Measurements from ENCODE around the gene MYO9B.

MYO9B gene

GRCh38 chr19:17114414-17114831 lies 38.8 kb downstream of the MYO9B start:
- TF ChIP-seq REST (IDR thresholded peaks at IDR 0.05; ENCODE audit: insufficient read depth in 1 of 2, low read depth in 2 of 2, low read length in 2 of 2) (no peak), POLR2AphosphoS5 (IDR thresholded peaks at IDR 0.05; ENCODE audit: low read depth, low read length) (no peak), SIN3A (IDR thresholded peaks at IDR 0.05; ENCODE audit: borderline replicate concordance, insufficient read depth, low read length) (no peak), FOXP2 (optimal IDR thresholded peaks at IDR 0.05; ENCODE audit: borderline replicate concordance, extremely low read depth, extremely low read length, insufficient read depth) (no peak), TAF1 (IDR thresholded peaks at IDR 0.05; ENCODE audit: borderline replicate concordance, insufficient read depth, low read length) (no peak)

DNA sequence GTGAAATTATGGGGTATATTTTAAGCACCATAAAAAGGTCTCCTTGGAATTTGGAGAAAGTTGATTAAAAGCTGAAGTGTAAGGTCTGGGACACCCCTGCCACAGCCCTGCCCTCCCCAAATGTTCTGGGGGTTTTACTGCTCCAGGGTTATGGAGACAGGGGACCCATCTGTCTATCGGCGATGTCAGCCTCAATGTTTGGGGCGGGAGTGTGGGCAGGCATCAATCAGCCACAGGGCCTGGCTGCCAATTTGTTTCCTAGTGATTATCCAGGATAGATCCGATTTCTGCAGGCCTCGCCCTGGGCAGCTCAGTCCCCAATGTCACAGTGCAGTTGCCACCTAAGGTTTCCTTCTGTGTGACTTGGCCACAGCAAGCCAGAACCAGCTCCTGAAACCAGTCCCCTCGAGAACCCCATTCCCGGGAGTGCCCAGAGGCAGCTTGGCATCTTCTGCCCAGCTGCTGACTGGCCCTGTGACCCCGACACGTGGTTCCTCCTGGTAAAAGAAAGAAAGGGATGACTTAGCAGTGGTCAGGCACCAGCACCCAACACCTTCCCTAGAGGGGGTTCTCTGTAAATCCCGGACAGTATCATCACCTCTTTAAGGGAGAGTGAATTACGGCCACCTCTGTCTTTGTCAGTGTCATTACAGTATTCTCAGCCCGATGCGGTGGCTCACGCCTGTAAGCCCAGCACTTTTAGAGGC lies 41.6 kb downstream of the MYO9B start:
- TF ChIP-seq POLR2AphosphoS5 (IDR thresholded peaks at IDR 0.05; ENCODE audit: low read depth, low read length) = no peak
- TF ChIP-seq FOXP2 (optimal IDR thresholded peaks at IDR 0.05; ENCODE audit: borderline replicate concordance, extremely low read depth, extremely low read length, insufficient read depth) = no peak
- TF ChIP-seq TAF1 (IDR thresholded peaks at IDR 0.05; ENCODE audit: borderline replicate concordance, insufficient read depth, low read length) = no peak
- TF ChIP-seq REST (IDR thresholded peaks at IDR 0.05; ENCODE audit: insufficient read depth in 1 of 2, low read depth in 2 of 2, low read length in 2 of 2) = no peak
- TF ChIP-seq SIN3A (IDR thresholded peaks at IDR 0.05; ENCODE audit: borderline replicate concordance, insufficient read depth, low read length) = no peak

DNA sequence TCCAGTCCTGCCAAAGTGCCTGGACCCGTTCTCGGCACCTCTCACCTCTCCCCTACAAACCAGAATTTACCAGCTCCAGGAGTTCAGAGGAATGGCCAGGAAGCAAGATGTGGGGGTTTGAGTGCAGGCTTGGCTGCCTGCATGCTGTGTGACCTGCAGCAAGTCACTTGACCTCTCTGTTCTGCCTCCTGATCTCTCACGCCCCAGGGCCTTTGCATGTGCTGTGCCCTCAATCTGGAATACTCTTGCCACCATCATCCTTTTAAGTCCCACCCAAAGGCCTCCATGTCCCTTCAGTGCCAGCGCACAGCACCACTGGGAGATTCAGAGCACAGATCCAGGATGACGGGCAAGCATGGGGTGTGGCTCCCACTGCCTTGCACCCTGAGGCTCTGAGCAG lies 43.4 kb downstream of the MYO9B start:
- TF ChIP-seq REST (IDR thresholded peaks at IDR 0.05; ENCODE audit: insufficient read depth in 1 of 2, low read depth in 2 of 2, low read length in 2 of 2) (no peak), SIN3A (IDR thresholded peaks at IDR 0.05; ENCODE audit: borderline replicate concordance, insufficient read depth, low read length) (no peak), TAF1 (IDR thresholded peaks at IDR 0.05; ENCODE audit: borderline replicate concordance, insufficient read depth, low read length) (no peak), FOXP2 (optimal IDR thresholded peaks at IDR 0.05; ENCODE audit: borderline replicate concordance, extremely low read depth, extremely low read length, insufficient read depth) (no peak), POLR2AphosphoS5 (IDR thresholded peaks at IDR 0.05; ENCODE audit: low read depth, low read length) (no peak)

DNA sequence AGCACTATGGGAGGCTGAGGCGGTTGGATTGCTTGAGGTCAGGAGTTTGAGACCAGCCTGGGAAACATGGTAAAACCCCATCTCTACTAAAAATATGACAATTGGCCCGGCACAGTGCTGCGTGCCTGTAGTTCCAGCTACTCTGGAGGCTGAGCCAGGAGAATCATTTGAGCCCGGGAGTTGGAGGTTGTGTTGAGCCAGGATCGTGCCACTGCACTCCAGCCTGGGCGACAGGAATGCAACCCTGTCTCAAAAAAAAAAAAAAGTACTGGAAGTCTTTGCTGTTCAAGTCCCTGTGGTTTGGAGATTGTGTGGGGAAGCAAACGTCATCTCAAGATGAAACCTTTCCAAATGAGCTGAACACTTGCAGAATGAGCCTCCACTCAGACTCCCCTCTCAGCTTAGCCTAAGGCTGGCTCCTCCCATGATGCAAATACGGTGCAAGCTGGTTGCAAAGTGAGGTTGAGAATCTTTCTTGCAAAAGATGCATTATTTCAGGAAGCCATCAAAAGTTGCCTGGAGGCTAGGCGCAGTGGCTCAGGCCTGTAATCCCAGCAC lies 46.2 kb downstream of the MYO9B start:
- TF ChIP-seq FOXP2 (optimal IDR thresholded peaks at IDR 0.05; ENCODE audit: borderline replicate concordance, extremely low read depth, extremely low read length, insufficient read depth) (no peak), TAF1 (IDR thresholded peaks at IDR 0.05; ENCODE audit: borderline replicate concordance, insufficient read depth, low read length) (no peak), POLR2AphosphoS5 (IDR thresholded peaks at IDR 0.05; ENCODE audit: low read depth, low read length) (no peak), REST (IDR thresholded peaks at IDR 0.05; ENCODE audit: insufficient read depth in 1 of 2, low read depth in 2 of 2, low read length in 2 of 2) (no peak), SIN3A (IDR thresholded peaks at IDR 0.05; ENCODE audit: borderline replicate concordance, insufficient read depth, low read length) (no peak)
